ENCODE results near the gene IL1F10. TPM values are rescaled to one million over a fixed set of nuclear protein-coding genes. Genes with fewer than 3 reads are reported as not detected.

Gene IL1F10
- polyA plus RNA-seq, 1 donor (not counting 4 experiments of a cell fraction or from before 2014, with no cell fraction given): 0.37 TPM

- no peaks in the 10 kb centered on the region for H3K9me3 ChIP-seq (ENCODE audit: control insufficient read depth, low read depth, low read length)
- H3K4me1 ChIP-seq (ENCODE audit: control insufficient read depth, extremely low read depth, insufficient read depth, low read length): peaks cover 46% of the 10 kb centered on the region
- H4K20me1 ChIP-seq (ENCODE audit: control insufficient read depth, extremely low read depth, insufficient read depth, low read length): no peaks in the 10 kb centered on the region
- H3K36me3 ChIP-seq (ENCODE audit: control insufficient read depth in 2 of 2, extremely low read depth in 1 of 2, insufficient read depth in 2 of 2, low read length in 2 of 2): no peaks in the 10 kb centered on the region
- DNase-seq (ENCODE audit: low read depth, low spot score) (no peak), FAIRE-seq (peak; percentile 68)
- no peaks in the 10 kb centered on the region for H3K79me2 ChIP-seq (ENCODE audit: control insufficient read depth, insufficient read depth, low read length)
- TF ChIP-seq CTCF (optimal IDR thresholded peaks at IDR 0.05 in 1 of 3, IDR thresholded peaks at IDR 0.05 in 1 of 3, conservative IDR thresholded peaks at IDR 0.05 in 1 of 3; ENCODE audit: extremely low read depth in 1 of 3, insufficient read depth in 2 of 3, low read length in 3 of 3) (no peak), EZH2 (IDR thresholded peaks at IDR 0.05; ENCODE audit: low read length) (no peak)
- no peaks in the 10 kb centered on the region for H3K27me3 ChIP-seq (ENCODE audit: control insufficient read depth, extremely low read depth, insufficient read depth, low read length)
- peak overlapping the region in 1 of 3 experiments; percentile 6 for H3K4me3 ChIP-seq (ENCODE audit: control insufficient read depth in 2 of 3, extremely low read depth in 1 of 3, insufficient read depth in 2 of 3, low read depth in 1 of 3, low read length in 3 of 3)
- H3K9me1 ChIP-seq (ENCODE audit: control insufficient read depth, extremely low read depth, insufficient read depth, low read length): peaks cover 3% of the 10 kb centered on the region
- H3K9ac ChIP-seq (ENCODE audit: control insufficient read depth, extremely low read depth, insufficient read depth, low read length): peak overlapping the region; percentile 88
- no peak overlapping the region for H2AFZ ChIP-seq (ENCODE audit: control insufficient read depth, low read length)
- dilution Hi-C loops (cut with MboI; ENCODE audit: extremely low pct_ligation_motif_present, low sequenced_read_pairs): no loop called here
- H3K4me2 ChIP-seq (ENCODE audit: control insufficient read depth, extremely low read depth, insufficient read depth, low read depth, low read length): peak overlapping the region; percentile 73
- peak overlapping the region; percentile 100 for H3K27ac ChIP-seq (ENCODE audit: control insufficient read depth, insufficient read depth, low read length)
Observed at GRCh38 chr2:113079131-113079530, 11.4 kb downstream of the IL1F10 start.

- no peaks in the 10 kb centered on the region for H3K27me3 ChIP-seq (ENCODE audit: control insufficient read depth, extremely low read depth, insufficient read depth, low read length)
- dilution Hi-C loops (cut with MboI; ENCODE audit: extremely low pct_ligation_motif_present, low sequenced_read_pairs): no loop called here
- peak; percentile 46 for FAIRE-seq
- peaks cover 52% of the 10 kb centered on the region for H3K4me1 ChIP-seq (ENCODE audit: control insufficient read depth, extremely low read depth, insufficient read depth, low read length)
- H3K79me2 ChIP-seq (ENCODE audit: control insufficient read depth, insufficient read depth, low read length): no peaks in the 10 kb centered on the region
- no peak overlapping the region for H3K4me3 ChIP-seq (ENCODE audit: control insufficient read depth in 2 of 3, extremely low read depth in 1 of 3, insufficient read depth in 2 of 3, low read depth in 1 of 3, low read length in 3 of 3)
- peaks cover 3% of the 10 kb centered on the region for H3K9me1 ChIP-seq (ENCODE audit: control insufficient read depth, extremely low read depth, insufficient read depth, low read length)
- TF ChIP-seq EZH2 (IDR thresholded peaks at IDR 0.05; ENCODE audit: low read length) (no peak), CTCF (optimal IDR thresholded peaks at IDR 0.05 in 1 of 3, IDR thresholded peaks at IDR 0.05 in 1 of 3, conservative IDR thresholded peaks at IDR 0.05 in 1 of 3; ENCODE audit: extremely low read depth in 1 of 3, insufficient read depth in 2 of 3, low read length in 3 of 3) (peak; percentile 86 to 97 (median 89))
- no peaks in the 10 kb centered on the region for H3K9me3 ChIP-seq (ENCODE audit: control insufficient read depth, low read depth, low read length)
- H3K4me2 ChIP-seq (ENCODE audit: control insufficient read depth, extremely low read depth, insufficient read depth, low read depth, low read length): peak overlapping the region; percentile 73
- no peaks in the 10 kb centered on the region for H3K36me3 ChIP-seq (ENCODE audit: control insufficient read depth in 2 of 2, extremely low read depth in 1 of 2, insufficient read depth in 2 of 2, low read length in 2 of 2)
- no peaks in the 10 kb centered on the region for H4K20me1 ChIP-seq (ENCODE audit: control insufficient read depth, extremely low read depth, insufficient read depth, low read length)
- no peak for DNase-seq (ENCODE audit: low read depth, low spot score)
- peak overlapping the region; percentile 88 for H3K9ac ChIP-seq (ENCODE audit: control insufficient read depth, extremely low read depth, insufficient read depth, low read length)
- peak overlapping the region; percentile 100 for H3K27ac ChIP-seq (ENCODE audit: control insufficient read depth, insufficient read depth, low read length)
- H2AFZ ChIP-seq (ENCODE audit: control insufficient read depth, low read length): peak overlapping the region; percentile 41
Observed at GRCh38 chr2:113080134-113080533, 12.4 kb downstream of the IL1F10 start.

All from keratinocyte (primary cell).